AG20443 (cell line): ENCODE results near the gene MUS81.

Experiments
- DNase-seq: peaks from one replicate; pipeline ENCODE4 v3.0.0; 2012; ENCODE audit warnings: low spot score, mixed read lengths

The MUS81 gene

GRCh38 chr11:65861533-65862183 is 1.4 kb downstream of the MUS81 start:
- DNase-seq = no peak

- no peak for DNase-seq
Measured at GRCh38 chr11:65862191-65862735, 2.0 kb downstream of the MUS81 start.

- DNase-seq = no peak
Measured at GRCh38 chr11:65862941-65863888, 3.0 kb downstream of the MUS81 start.

GRCh38 chr11:65863889-65864705 is 3.9 kb downstream of the MUS81 start:
- DNase-seq = no peak

GRCh38 chr11:65864706-65865471 is 4.7 kb downstream of the MUS81 start:
- DNase-seq = no peak

- DNase-seq = no peak
Measured at GRCh38 chr11:65865550-65866172, 5.4 kb downstream of the MUS81 start.

GRCh38 chr11:65866509-65867283 is 6.5 kb downstream of the MUS81 start:
- DNase-seq = no peak

- DNase-seq = no peak
Measured at GRCh38 chr11:65867284-65868071, 7.2 kb downstream of the MUS81 start.

GRCh38 chr11:65868076-65868667 is 7.9 kb downstream of the MUS81 start:
- DNase-seq = no peak

- no peak for DNase-seq
Measured at GRCh38 chr11:65868907-65869306, 8.7 kb downstream of the MUS81 start.

GRCh38 chr11:65869643-65870306 is 9.5 kb downstream of the MUS81 start:
- DNase-seq = no peak

- no peak for DNase-seq
Measured at GRCh38 chr11:65870307-65870658, 10.1 kb downstream of the MUS81 start.

- DNase-seq = no peak
Measured at GRCh38 chr11:65870706-65871681, 10.8 kb downstream of the MUS81 start.

- DNase-seq = peak; percentile 53
Measured at GRCh38 chr11:65871811-65872548, 11.7 kb downstream of the MUS81 start.

- peak; percentile 68 for DNase-seq
Measured at GRCh38 chr11:65872586-65873317, 12.5 kb downstream of the MUS81 start, which contains the start of gene EFEMP2. EFEMP2 (minus strand) TSS chr11:65872800; CDS start chr11:65872354, 446 bp downstream.
